Activated T-helper 17 cell treated with anti-CD3 and anti-CD28 coated beads, Interleukin-2, amount 50 U/mL, for 72 hours (primary cell): ENCODE results near the gene NAA60. TPM values are rescaled to one million over a fixed set of nuclear protein-coding genes. Genes with fewer than 3 reads are reported as not detected.

ENCODE experiments used
- ATAC-seq: fragments of 150-1000 bp; cut with Tn5 transposase; replicated peaks from 2 replicates; pipeline ENCODE4 v1.10.0; 2021; ENCODE audit warnings: mild to moderate bottlenecking, moderate library complexity
- H3K27ac Mint-ChIP-seq: one replicate; pipeline ENCODE4 v1.8.0; 2022; ENCODE audit warnings: mixed read lengths
- H3K27me3 Mint-ChIP-seq: one replicate; pipeline ENCODE4 v1.8.0; 2022; ENCODE audit warnings: mixed read lengths
- H3K36me3 Mint-ChIP-seq: one replicate; pipeline ENCODE4 v1.8.0; 2022; ENCODE audit warnings: low read depth, mild to moderate bottlenecking, mixed read lengths
- H3K4me1 Mint-ChIP-seq: one replicate; pipeline ENCODE4 v1.8.0; 2022; ENCODE audit warnings: mixed read lengths
- H3K4me3 Mint-ChIP-seq: one replicate; pipeline ENCODE4 v1.8.0; 2022; ENCODE audit warnings: mild to moderate bottlenecking, mixed read lengths
- H3K9me3 Mint-ChIP-seq: one replicate; pipeline ENCODE4 v1.8.0; 2022; ENCODE audit warnings: mixed read lengths
- total RNA-seq, 2 donors: library from RNA; stranded (reverse); gene quantifications; one replicate each; pipeline ENCODE4 v1.2.3, GENCODE V29; 2022

NAA60 gene
- total RNA-seq, 2 donors from 2014 or later, result 36.8 to 38.7 TPM

DNA sequence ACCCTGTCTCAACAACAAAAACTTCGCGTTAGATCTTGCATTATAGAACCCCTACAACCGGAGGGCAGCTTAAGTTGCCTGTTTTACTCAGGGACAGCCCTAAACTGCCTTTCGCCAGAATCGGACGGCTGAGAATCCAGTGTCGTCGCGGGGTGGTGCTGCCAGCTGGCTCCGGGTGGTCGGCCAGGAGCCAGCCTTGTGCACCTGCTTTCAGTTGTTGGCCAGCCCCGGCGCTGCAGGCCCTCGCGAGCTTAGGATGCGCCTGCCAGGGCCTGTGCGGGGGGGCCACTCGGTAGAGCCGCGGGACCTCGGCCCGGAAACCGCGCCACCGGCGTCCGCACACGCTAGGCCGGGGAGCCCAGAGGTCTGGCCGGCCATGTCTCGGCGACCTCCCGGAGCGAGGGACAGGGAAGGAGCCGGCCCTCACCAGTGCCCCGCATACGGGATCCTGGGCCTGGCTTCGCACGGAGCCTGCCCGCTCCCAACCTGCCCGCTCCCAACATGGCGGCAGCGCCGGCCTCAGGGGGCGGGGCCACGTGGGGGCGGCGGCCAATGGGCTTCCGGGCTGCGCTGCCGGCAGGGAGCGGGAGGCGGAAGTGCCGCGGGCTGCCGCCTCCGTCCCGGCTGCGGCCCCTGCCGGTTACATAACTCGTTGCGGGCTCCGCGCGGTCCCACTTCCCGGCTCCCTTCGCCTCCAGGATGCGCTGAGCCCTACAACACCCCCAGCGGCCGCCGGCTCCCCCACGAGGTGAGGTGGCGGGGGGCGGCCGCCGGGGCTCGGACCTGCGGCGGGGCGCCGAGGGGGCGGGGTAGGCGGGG lies 14.2 kb downstream of the NAA60 start:
- Mint-ChIP-seq H3K27me3 (no peaks in the 10 kb centered on the region), H3K4me1 (peaks cover 29% of the 10 kb centered on the region), H3K9me3 (no peaks in the 10 kb centered on the region)

DNA sequence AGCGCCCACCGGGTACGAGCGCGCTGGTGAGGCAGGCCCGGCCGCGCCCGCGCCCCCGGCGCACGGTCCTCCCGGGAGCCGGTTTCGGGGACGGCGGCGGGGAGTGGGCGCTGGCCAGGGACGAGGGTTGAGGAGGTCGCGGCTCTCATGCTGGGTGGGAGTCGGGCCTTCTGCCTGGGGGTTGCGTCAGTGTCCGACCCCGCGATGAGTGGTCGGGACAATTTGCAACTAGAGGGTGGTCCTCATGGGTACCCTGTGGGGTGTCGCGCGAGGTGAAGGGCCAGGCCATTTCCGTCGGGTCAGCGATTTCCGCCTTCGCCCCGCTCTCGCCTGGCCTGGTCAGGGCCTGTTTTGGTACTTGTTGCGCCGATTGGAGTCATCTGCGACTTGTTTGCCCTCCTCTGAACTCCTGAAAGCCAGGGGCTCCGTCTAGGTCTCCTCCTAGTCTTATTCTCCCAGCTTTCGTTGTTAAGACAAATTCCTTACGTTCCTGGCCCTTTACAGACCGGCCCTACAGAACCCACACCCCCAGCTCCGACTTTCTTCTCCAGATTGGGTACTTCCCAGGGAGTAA lies 14.9 kb downstream of the NAA60 start:
- H3K36me3 Mint-ChIP-seq, result no peaks in the 10 kb centered on the region
- peak overlapping the region; percentile 78 for H3K4me3 Mint-ChIP-seq
- H3K4me1 Mint-ChIP-seq, result peaks cover 29% of the 10 kb centered on the region
- H3K9me3 Mint-ChIP-seq, result no peaks in the 10 kb centered on the region
- H3K27ac Mint-ChIP-seq, result peak overlapping the region; percentile 65
- no peaks in the 10 kb centered on the region for H3K27me3 Mint-ChIP-seq
- peak; percentile 4 for ATAC-seq

More for the DNA sequence above, 14.2 kb downstream of the NAA60 start:
- H3K4me3 Mint-ChIP-seq, result peak overlapping the region; percentile 81
- no peaks in the 10 kb centered on the region for H3K36me3 Mint-ChIP-seq
- peak overlapping the region; percentile 72 for H3K27ac Mint-ChIP-seq
- peak; percentile 94 for ATAC-seq

DNA sequence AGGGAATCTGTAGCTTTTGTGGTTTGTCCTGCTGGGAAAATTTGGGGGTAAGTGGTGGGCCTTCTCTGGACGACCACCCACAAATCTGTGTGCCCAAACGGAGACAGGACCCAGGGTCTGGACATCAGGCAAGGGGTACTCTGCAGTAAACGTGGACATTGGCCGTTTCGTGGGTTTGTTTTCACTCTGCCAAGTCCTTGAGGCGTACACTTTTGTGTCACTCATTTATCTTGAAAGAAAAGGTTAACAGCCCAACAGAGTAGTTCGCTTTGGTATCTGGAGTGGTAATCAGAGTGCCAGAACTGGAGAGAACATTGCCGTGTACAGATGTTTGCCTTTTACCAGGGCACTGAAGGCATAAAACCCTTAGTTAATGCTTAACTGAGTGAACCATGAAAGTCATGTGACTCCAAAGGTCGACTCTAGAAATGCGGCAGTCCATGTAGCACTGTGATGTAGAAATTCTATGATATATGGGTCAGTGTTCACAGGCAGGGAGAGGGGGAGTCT lies 15.4 kb downstream of the NAA60 start:
- Mint-ChIP-seq H3K4me1 (peaks cover 29% of the 10 kb centered on the region), H3K9me3 (no peaks in the 10 kb centered on the region), H3K27me3 (no peaks in the 10 kb centered on the region), H3K36me3 (no peaks in the 10 kb centered on the region), H3K27ac (peak overlapping the region; percentile 65), H3K4me3 (peak overlapping the region; percentile 78)
- peak; percentile 8 for ATAC-seq

DNA sequence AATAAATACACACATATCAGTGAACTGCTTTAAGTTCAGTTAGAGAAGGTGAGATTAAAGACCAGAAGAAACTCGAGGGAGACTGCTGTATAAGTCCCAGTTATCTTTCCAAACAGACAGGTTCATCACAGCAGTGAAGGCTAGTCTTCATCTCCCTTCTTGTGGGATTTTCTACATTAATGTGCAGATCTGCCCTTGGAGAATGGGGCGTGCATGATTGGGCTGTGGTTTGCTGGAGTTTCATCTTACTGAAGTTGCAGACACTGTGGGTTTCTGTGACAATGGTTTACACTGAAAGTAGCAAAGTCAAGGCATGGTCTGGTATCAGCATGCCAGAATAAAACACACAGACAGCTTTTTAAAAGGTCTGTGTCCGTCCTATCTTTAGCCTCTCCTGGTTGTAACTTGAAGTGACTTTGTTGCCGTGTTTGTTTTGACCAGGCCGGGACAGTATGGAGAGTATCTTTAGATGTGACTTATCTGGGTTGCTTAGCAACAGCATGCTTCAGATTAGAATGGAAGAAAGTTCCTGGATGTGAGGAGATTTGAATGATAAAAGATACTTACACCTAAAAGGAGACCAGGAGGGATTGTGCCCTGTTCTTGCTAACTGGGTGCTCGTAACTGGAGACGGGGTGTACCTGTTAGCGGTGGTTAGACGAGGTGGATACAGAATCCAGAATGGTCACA lies 16.1 kb downstream of the NAA60 start:
- peak; percentile 49 for ATAC-seq
- peak overlapping the region; percentile 78 for H3K4me3 Mint-ChIP-seq
- H3K27ac Mint-ChIP-seq, result peak overlapping the region; percentile 65
- no peaks in the 10 kb centered on the region for H3K36me3 Mint-ChIP-seq
- H3K9me3 Mint-ChIP-seq, result no peaks in the 10 kb centered on the region
- peaks cover 29% of the 10 kb centered on the region for H3K4me1 Mint-ChIP-seq
- no peaks in the 10 kb centered on the region for H3K27me3 Mint-ChIP-seq

DNA sequence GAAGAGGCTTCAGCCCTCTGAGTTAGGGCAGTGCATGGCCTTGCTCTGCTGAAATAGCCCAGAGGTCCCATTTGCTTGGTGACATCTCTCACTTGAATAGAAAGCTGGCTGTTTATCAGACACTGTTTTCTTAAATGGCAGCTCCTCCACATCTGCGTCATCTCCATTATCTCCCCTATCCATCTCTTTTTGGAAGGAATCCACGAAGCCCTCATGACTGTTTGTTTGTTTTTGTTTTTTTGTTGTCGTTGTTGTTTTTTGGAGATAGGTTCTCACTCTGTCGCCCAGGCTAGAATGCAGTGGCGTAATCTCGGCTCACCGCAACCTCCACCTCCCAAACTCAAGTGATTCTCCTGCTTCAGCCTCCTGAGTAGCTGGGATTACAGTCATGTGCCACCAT lies 16.6 kb downstream of the NAA60 start:
- Mint-ChIP-seq H3K27ac (peak overlapping the region; percentile 65), H3K4me3 (peak overlapping the region; percentile 78), H3K4me1 (peaks cover 29% of the 10 kb centered on the region), H3K9me3 (no peaks in the 10 kb centered on the region), H3K27me3 (no peaks in the 10 kb centered on the region), H3K36me3 (peaks cover under 1% of the 10 kb centered on the region)
- no peak for ATAC-seq

DNA sequence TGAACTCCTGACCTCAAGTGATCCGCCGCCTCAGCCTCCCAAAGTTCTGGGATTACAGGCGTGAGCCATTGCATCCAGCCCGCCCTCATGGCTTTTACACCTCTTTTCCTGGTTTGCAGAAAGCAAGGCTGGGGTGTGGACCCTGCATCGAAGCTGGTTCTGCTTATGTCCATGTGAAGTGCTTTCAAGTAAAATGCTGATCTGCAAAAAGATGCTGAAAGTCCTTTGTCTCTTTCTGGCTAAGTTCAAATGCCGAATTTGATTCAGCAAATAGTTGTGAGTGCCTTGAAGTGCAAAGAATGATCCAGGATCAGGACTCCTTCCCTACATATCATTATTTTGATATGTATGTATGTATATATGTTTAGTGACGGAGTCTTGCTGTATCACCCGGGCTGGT lies 17.1 kb downstream of the NAA60 start:
- Mint-ChIP-seq H3K9me3 (no peaks in the 10 kb centered on the region), H3K27me3 (no peaks in the 10 kb centered on the region), H3K4me1 (peaks cover 29% of the 10 kb centered on the region), H3K4me3 (peak overlapping the region; percentile 78), H3K27ac (peak overlapping the region; percentile 65), H3K36me3 (peaks cover 5% of the 10 kb centered on the region)
- no peak for ATAC-seq

DNA sequence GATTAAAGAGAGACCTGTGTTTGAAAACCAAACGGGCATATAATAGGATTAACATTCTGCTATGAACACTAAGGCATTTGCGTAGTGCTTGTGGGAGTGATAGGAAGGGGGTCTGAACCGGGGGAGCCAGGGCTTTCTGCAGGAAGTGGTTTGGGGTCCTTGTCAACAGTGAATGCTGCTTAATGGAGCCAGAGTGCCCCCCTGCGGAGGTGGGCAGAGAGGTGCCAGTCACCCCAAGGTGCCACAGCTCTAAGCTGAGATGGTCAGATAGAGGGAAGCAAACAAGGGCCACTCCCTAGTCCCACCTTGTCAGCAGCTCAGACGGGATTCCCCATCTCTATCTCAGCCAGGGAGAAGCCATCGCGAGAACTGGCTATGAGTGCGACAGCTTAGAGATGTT lies 17.7 kb downstream of the NAA60 start:
- Mint-ChIP-seq H3K9me3 (no peaks in the 10 kb centered on the region), H3K27me3 (no peaks in the 10 kb centered on the region), H3K36me3 (peaks cover 10% of the 10 kb centered on the region), H3K27ac (peak overlapping the region; percentile 65), H3K4me1 (peaks cover 29% of the 10 kb centered on the region), H3K4me3 (peak overlapping the region; percentile 78)
- no peak for ATAC-seq

DNA sequence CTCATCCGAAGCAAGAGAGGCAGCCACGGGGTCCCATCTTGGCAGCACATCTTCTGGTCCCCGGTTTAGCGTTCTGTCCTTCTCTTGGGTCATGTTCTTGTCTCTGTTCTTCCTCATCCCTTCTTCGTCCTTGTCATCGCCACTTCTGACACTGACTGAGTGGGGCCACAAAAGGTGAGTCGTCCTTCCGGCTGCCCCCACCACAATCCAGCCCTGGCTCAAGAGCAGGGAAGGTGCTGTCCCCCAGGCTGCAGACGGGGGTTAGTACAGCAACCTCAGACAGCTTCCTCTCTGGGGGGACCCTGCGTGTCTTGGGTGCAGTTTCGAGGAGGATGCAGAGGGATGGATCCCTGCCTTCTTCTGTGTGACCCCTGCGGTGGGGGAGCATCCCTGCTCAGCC lies 21.8 kb downstream of the NAA60 start:
- Mint-ChIP-seq H3K36me3 (peaks cover 33% of the 10 kb centered on the region), H3K27me3 (no peaks in the 10 kb centered on the region), H3K27ac (no peak overlapping the region), H3K4me3 (no peak overlapping the region), H3K9me3 (no peaks in the 10 kb centered on the region), H3K4me1 (peaks cover 33% of the 10 kb centered on the region)
- ATAC-seq, result no peak

DNA sequence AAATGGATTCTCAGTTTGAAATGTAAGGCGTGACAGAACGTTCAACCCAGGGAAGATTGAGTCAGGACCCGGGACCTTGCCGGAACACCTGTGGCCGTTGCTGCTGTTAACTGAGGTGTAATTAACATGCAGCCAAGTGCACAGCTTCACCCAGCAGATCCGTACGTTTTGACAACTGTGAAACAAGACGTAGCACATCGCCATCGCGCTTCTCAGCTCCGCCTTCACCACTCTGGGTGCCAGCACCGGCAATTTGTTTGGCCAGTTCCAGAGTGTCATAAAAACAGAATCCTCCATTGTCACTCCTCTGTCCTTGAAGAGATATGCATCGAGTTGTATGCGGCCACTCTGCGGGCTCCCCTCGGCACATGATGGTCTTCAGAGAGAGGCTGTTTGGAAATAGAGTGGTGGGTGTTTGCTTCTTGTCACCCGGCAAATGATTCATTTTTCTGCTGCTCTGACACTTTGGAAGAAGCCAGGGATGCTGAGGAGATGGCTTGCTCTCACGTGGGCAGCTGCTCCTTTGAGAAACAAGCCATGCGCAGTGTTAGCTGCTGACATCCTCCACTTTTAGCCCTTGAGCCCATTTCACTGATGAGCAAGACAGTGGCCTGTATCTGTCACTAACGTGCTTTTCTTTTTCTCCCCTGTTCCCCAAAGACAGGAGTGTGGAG lies 22.6 kb downstream of the NAA60 start:
- H3K36me3 Mint-ChIP-seq, result peaks cover 33% of the 10 kb centered on the region
- H3K9me3 Mint-ChIP-seq, result no peaks in the 10 kb centered on the region
- peaks cover 28% of the 10 kb centered on the region for H3K4me1 Mint-ChIP-seq
- ATAC-seq, result no peak
- H3K27me3 Mint-ChIP-seq, result no peaks in the 10 kb centered on the region
- peak overlapping the region; percentile 30 for H3K27ac Mint-ChIP-seq
- no peak overlapping the region for H3K4me3 Mint-ChIP-seq

DNA sequence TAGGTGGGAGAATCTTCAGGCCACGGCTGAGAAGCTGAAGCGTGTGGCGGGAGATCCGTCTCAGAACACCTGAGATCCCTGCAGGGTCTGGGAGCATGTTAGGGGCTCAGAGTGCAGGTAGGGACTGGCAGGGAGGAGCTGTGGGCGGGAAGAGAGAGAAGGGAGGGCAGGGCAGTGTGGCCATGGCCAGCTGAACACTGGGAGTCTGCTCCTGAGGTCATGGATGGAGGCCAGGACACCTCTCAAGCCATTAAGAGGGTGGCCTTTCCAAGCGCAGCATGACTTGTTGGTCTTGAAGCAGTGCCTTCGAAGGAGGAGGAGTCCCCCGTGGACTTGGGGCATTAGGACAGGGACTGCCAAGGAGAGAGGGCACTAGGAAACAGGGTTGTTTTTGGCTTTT lies 23.7 kb downstream of the NAA60 start:
- Mint-ChIP-seq H3K4me1 (peaks cover 24% of the 10 kb centered on the region), H3K27me3 (no peaks in the 10 kb centered on the region), H3K9me3 (no peaks in the 10 kb centered on the region), H3K27ac (peak overlapping the region; percentile 30), H3K4me3 (no peak overlapping the region), H3K36me3 (peaks cover 36% of the 10 kb centered on the region)
- no peak for ATAC-seq

DNA sequence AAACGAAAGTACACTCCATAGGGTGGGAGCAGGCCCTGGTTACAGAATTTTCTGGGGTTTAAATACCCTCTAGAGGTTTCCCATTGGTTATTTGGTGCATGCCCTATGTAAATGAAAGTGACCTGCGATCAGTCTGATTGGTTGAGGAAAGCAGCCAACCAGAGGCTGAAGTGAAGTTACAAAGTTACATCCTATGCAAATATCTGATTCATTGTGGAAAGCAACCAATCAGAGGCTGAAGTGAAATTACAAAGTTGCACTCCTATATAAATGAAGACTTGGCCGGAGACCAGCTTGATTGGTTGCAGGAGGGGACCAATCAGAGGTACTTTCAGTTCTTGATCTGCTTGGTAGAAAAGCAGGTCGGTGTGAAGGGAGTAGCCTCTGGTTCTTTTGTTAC lies 24.4 kb downstream of the NAA60 start:
- H3K27ac Mint-ChIP-seq, result peak overlapping the region; percentile 23
- ATAC-seq, result peak; percentile 37
- peaks cover 24% of the 10 kb centered on the region for H3K4me1 Mint-ChIP-seq
- no peaks in the 10 kb centered on the region for H3K9me3 Mint-ChIP-seq
- H3K4me3 Mint-ChIP-seq, result no peak overlapping the region
- peaks cover 43% of the 10 kb centered on the region for H3K36me3 Mint-ChIP-seq
- H3K27me3 Mint-ChIP-seq, result no peaks in the 10 kb centered on the region

DNA sequence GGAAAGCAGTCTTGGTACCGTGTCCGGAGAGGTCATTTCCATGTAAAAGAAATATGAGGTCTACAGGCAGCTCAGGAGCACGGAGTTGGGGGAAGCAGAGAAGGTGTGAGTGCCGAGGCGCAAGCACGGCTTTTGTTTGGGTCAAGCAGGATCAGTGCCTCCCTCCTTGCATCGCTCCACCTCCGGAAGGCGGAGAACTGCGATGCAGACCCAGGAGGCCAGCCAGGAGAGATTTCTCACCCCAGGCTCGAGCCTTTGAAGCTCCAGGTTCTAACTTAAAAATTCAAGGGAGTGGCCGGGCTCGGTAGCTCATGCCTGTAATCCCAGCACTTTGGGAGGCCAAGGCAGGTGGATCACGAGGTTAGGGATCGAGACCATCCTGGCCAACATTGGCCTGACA lies 25.0 kb downstream of the NAA60 start:
- ATAC-seq, result no peak
- Mint-ChIP-seq H3K27ac (peak overlapping the region; percentile 23), H3K27me3 (no peaks in the 10 kb centered on the region), H3K36me3 (peaks cover 49% of the 10 kb centered on the region), H3K4me3 (no peak overlapping the region), H3K9me3 (no peaks in the 10 kb centered on the region), H3K4me1 (peaks cover 30% of the 10 kb centered on the region)

DNA sequence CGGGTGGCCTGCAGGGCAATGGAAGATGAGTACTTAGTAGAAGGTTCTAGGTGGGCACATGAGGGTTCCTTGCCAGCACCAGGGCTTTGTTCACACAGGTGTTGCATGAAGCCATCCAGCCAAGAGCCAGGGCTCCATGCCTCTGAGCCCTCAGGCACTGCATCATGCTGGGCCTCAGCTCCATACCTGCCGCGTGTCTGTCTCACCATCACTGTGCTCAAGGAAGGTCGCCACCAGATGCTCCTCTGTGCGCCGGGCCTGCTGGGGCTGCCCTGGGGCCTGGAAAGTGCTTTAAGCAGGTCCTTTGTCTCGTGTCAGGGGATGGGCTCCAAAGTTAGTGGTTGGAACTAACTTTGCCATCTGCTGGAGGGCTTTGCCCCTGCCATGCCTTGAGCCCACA lies 26.3 kb downstream of the NAA60 start:
- H3K4me1 Mint-ChIP-seq, result peaks cover 30% of the 10 kb centered on the region
- no peaks in the 10 kb centered on the region for H3K27me3 Mint-ChIP-seq
- peak overlapping the region; percentile 20 for H3K27ac Mint-ChIP-seq
- H3K36me3 Mint-ChIP-seq, result peaks cover 51% of the 10 kb centered on the region
- ATAC-seq, result no peak
- no peak overlapping the region for H3K4me3 Mint-ChIP-seq
- no peaks in the 10 kb centered on the region for H3K9me3 Mint-ChIP-seq

DNA sequence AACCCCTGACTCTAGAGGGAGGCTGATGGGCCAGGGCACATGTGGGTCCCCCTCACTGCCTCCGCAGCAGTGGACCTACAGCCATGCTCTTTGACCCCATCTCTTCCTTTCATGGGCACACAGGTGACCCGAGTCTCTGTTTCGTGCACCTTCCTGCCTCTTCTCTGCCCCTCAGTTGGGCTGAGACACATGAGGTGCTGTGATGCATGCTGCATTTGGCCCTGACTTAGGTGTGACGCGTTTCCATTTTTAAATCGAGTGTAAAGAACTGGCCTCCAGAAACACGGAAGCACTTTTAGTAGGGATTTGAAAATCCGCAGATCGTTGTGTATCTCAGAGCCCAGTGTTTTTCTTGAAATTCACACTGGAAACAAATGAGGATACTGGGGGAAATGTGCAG lies 27.2 kb downstream of the NAA60 start:
- no peak overlapping the region for H3K4me3 Mint-ChIP-seq
- H3K9me3 Mint-ChIP-seq, result no peaks in the 10 kb centered on the region
- H3K4me1 Mint-ChIP-seq, result peaks cover 34% of the 10 kb centered on the region
- no peaks in the 10 kb centered on the region for H3K27me3 Mint-ChIP-seq
- no peak for ATAC-seq
- H3K36me3 Mint-ChIP-seq, result peaks cover 51% of the 10 kb centered on the region
- peak overlapping the region; percentile 56 for H3K27ac Mint-ChIP-seq
